HAP-1 (cell line): ENCODE measurements around the gene MAPK4.
A peak's percentile ranks its signal among the peaks of the same experiment; 100 is the strongest.

Experiments
- DNase-seq, 2 experiments: peaks; one replicate each; pipeline ENCODE4 v3.0.0-alpha.2; 2016 to 2020; ENCODE audit warnings: low spot score in 2 of 2
- H3K27me3 ChIP-seq: fragments of 250-450 bp; sonication (Bioruptor Pico); 2 replicates; pipeline ENCODE4 v1.5.1; 2020; ENCODE audit warnings: low read depth, mild to moderate bottlenecking, moderate library complexity
- H3K36me3 ChIP-seq: fragments of 250-450 bp; sonication (Bioruptor Pico); replicated peaks from 2 replicates; pipeline ENCODE4 v1.5.1; 2020; ENCODE audit warnings: mild to moderate bottlenecking
- H3K4me1 ChIP-seq: fragments of 250-450 bp; sonication (Bioruptor Pico); 2 replicates; pipeline ENCODE4 v1.5.1; 2020; ENCODE audit warnings: mild to moderate bottlenecking
- H3K4me3 ChIP-seq: fragments of 250-450 bp; sonication (Bioruptor Pico); 2 replicates; pipeline ENCODE4 v1.5.1; 2020; ENCODE audit warnings: mild to moderate bottlenecking, moderate library complexity
- H3K9me3 ChIP-seq: fragments of 250-450 bp; sonication (Bioruptor Pico); 2 replicates; pipeline ENCODE4 v1.5.1; 2020; ENCODE audit warnings: mild to moderate bottlenecking, moderate library complexity
- in situ Hi-C: fragments of 300-500 bp; cut with MboI; formaldehyde crosslinking; loops from 3 replicates; pipeline ENCODE4 v1.14.3; 2020; ENCODE audit warnings: low sequenced_read_pairs, inconsistent platforms, mixed read lengths

The MAPK4 gene

DNA sequence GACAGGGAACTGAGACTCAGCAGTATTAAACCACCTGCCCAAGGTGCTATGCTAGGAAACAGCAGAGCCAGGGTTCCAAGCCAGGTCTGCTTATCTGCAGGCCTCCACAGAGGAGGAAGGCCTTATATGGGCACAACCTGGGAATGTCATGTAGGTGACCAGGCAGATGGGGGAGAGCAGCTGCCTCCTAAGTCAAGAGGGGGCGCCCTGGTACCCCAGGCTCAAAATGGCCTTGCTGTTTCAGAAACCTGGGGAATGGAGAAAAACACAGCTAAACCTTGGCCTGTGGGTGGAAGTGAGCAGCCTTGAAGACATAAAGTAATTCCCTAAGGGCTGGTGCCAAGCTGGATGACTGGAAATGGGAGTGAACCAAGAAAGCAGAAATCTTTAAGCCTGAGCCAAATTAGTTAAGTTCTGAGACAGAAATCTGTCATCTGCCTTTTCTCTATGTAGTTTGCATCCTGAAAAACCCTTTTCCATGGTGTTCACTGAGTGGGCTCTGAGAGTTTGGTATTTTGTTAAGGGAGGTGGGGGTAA, 79.1 kb downstream of the MAPK4 start:
- Histone ChIP-seq H3K27me3 (no peaks in the 10 kb centered on the region), H3K4me3 (no peak overlapping the region), H3K36me3 (no peaks in the 10 kb centered on the region), H3K9me3 (no peaks in the 10 kb centered on the region), H3K4me1 (no peaks in the 10 kb centered on the region)
- no peak for DNase-seq
- in situ Hi-C loops, result no loop called here

DNA sequence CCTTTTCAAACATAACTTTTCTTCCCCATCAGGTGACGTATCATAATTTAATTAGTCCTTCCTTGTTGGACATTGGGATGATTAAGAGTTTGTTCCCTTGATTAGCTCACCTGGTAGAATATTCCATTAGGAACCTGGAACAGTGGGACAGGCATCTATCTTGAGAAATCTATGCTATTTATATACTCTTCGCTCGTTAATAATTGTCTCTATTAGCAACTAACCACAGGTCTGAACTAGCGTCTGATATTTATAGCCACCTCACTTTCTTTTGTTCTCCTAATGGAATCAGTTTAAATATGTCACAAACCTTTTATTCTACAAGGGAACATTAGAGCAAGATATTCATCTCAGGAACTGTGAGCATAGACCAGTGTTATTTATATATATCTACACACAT, 79.8 kb downstream of the MAPK4 start:
- no peaks in the 10 kb centered on the region for H3K9me3 ChIP-seq
- no peak overlapping the region for H3K4me3 ChIP-seq
- in situ Hi-C loops, result no loop called here
- H3K27me3 ChIP-seq, result no peaks in the 10 kb centered on the region
- no peaks in the 10 kb centered on the region for H3K36me3 ChIP-seq
- no peak for DNase-seq
- no peaks in the 10 kb centered on the region for H3K4me1 ChIP-seq

DNA sequence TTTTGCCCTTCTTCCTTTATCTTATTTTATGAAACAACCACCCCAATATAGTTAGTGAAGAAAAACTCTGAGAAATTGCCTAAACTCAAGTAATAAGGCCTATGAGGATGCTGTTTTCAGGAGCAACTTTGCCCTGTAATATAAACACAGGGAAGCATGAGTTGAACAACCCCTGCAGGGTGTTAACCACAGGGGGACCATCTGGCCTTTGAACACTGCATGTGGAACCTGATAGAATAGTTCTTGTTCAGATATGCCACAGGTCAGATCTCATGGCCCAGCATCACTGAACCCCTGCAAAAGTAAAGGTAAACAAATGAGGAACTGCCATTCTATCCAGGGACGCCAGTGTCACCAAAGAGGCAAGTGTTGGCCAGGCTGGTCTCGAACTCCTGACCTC, 82.6 kb downstream of the MAPK4 start:
- DNase-seq, result no peak
- in situ Hi-C loops, result no loop called here
- Histone ChIP-seq H3K4me3 (no peak overlapping the region), H3K36me3 (no peaks in the 10 kb centered on the region), H3K4me1 (no peaks in the 10 kb centered on the region), H3K9me3 (no peaks in the 10 kb centered on the region), H3K27me3 (no peaks in the 10 kb centered on the region)

DNA sequence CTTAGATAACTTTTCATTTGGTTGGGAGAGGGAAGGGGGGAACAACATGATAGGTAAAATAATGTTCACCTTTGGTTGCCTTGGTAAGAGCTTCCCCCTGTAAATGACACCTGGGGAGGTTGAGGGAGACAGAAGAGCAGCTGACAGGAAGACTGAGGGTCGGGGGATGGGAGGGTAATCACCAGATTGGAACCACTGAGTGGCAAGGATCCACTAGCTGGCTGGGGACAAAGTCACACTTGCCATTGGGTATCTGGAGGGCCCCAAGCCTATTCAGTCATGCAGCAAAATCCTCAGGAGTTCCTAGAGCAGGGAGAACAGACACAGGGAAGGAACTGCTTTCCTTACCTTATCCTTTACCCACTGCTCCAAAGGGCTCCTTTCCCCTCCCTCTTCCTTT, 84.3 kb downstream of the MAPK4 start:
- no peak for DNase-seq
- in situ Hi-C loops, result no loop called here
- H3K36me3 ChIP-seq, result no peaks in the 10 kb centered on the region

DNA sequence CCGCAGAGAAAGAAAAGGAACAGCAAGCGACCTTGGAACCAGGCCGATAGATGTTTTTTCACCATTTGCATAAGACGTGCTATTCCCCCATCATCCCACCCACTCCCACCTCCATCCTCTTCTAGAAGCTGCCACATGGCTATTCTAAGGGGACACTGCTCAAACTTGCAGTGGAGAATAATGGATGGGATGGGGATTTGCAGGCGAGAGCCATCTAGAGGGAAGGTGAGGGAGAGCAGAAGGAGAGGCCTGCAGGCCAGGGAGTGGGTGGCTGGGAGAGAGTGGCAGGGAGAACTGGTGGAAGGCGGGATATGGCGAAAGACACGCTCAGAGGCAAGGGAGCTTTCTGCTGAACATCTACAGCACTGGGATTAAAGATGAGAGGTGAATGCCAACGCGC, 84.9 kb downstream of the MAPK4 start:
- Histone ChIP-seq H3K36me3 (no peaks in the 10 kb centered on the region), H3K4me1 (no peaks in the 10 kb centered on the region), H3K9me3 (no peaks in the 10 kb centered on the region), H3K27me3 (no peaks in the 10 kb centered on the region), H3K4me3 (no peak overlapping the region)
- in situ Hi-C loops, result no loop called here
- DNase-seq, result peak; percentile 60 to 61

More for the DNA sequence above, 84.3 kb downstream of the MAPK4 start:
- Histone ChIP-seq H3K27me3 (no peaks in the 10 kb centered on the region), H3K4me1 (no peaks in the 10 kb centered on the region), H3K4me3 (no peak overlapping the region), H3K9me3 (no peaks in the 10 kb centered on the region)

DNA sequence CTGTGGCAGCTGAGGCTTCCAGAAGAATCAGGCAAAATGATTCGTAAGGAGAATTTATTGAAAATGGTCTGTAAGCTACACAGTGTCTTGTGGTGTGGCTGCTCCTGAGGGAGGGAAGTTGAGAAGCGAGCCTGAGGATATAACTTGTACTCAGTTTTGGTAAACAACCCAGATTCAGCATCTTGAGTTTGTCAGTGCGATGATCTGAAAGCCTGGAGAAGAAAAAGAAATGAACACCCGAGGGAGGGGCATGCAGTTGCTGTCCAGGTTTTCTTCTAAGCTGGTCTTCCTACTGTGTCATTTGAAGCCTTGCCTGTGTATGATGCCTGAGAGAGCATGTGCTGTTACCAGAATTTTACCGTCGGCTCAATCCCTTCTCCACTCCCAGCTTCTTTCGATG, 87.3 kb downstream of the MAPK4 start:
- Histone ChIP-seq H3K9me3 (no peaks in the 10 kb centered on the region), H3K36me3 (no peaks in the 10 kb centered on the region), H3K4me3 (no peak overlapping the region), H3K27me3 (no peaks in the 10 kb centered on the region), H3K4me1 (no peaks in the 10 kb centered on the region)
- DNase-seq, result no peak
- in situ Hi-C loops, result no loop called here

DNA sequence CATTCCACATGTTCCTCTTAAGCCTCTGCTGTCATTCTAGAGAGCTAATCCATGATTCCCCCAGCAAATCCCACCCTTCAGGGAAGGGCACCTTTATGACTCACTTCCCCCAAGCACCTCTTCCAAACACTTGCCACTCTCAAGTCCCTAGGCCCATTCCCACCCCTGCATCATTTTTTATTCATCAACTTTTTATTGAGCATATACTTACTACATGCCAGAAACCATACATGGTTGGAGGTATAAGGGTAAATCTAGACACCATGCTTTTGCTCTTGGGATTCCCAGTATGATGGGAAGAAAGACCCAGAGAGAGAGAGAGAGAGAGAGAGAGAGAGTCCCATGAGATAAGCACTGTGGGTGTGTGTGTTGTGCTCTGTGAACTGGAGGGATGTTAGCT, 87.9 kb downstream of the MAPK4 start:
- no peak overlapping the region for H3K4me3 ChIP-seq
- in situ Hi-C loops, result no loop called here
- H3K9me3 ChIP-seq, result no peaks in the 10 kb centered on the region
- no peaks in the 10 kb centered on the region for H3K36me3 ChIP-seq
- no peaks in the 10 kb centered on the region for H3K27me3 ChIP-seq
- no peaks in the 10 kb centered on the region for H3K4me1 ChIP-seq
- no peak for DNase-seq

DNA sequence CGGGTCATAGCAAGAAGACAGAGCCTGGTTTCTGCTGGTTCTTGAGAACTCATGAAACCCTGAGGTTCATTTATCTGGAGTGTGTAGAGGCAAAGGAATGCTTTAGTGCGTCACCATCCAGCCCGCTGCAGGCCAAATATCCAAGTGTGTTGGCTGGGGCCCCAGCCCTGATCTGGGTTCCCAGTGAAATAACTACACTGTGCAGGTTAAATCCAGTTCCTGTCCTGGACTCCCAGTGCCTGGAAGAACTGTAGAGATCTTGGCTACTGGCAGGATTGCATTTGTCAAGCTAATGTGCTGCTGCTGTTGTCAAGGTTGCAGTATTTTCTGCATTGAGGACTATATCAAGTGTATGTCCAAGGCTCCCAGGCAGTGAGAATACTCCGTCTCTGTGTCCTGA, 89.9 kb downstream of the MAPK4 start:
- Histone ChIP-seq H3K36me3 (no peaks in the 10 kb centered on the region), H3K27me3 (no peaks in the 10 kb centered on the region), H3K4me3 (no peak overlapping the region), H3K9me3 (no peaks in the 10 kb centered on the region), H3K4me1 (no peaks in the 10 kb centered on the region)
- in situ Hi-C loops, result no loop called here
- no peak for DNase-seq

DNA sequence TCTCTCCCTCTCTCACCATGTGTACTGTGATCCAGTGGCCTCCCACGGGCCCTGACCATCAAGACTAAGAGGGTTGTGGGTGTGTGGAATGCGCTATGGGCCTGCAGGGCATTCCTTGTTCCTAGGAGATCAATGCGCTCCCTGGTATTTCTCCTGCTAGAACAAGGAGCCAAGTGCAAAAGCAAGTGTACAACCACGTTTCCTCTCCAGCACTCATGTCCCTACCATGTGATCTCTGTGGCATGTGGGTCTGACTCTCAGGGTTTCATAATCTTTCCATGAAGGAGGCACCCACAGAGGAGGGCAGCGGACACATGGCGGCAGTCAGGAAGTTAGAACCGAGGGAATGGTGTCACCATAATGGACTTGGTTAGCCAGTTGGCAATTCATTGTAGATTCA, 91.4 kb downstream of the MAPK4 start:
- in situ Hi-C loops, result no loop called here
- no peaks in the 10 kb centered on the region for H3K27me3 ChIP-seq

DNA sequence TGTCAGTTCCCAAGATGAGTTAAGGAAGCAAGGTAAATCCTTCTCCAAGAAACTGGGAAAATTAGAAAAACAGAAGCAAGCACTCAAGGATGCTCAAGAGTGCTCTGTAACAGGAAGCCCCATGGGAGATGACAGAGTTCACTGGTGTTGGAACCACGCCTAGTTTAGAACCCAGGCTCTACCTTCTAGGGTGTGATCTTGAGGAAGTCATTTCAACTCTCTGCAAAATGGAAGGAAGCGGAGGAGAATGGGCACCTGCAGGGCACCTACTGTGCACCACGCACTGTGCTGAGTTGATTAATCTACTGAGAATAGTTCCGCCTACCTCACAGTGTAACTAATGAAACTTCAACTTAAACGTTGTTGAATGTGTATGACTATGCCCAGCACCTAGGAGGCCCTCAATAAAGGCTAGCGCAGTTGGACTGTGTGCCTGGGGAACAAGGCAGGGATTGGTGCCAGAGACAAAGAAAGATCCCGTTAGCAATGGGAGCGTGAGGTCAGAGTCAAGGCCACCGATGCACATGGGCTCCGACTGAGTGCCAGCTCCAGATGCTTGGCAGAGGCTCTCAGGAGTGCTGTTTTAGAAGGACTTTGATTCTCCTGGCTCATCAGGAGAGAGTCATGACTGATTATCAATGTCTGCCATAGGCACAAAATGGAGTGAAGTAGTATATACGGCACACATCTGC, 93.7 kb downstream of the MAPK4 start:
- H3K9me3 ChIP-seq, result no peaks in the 10 kb centered on the region
- no peaks in the 10 kb centered on the region for H3K27me3 ChIP-seq
- in situ Hi-C loops, result no loop called here
- H3K36me3 ChIP-seq, result no peaks in the 10 kb centered on the region
- no peak for DNase-seq
- H3K4me1 ChIP-seq, result no peaks in the 10 kb centered on the region
- no peak overlapping the region for H3K4me3 ChIP-seq

More for the DNA sequence above, 91.4 kb downstream of the MAPK4 start:
- H3K36me3 ChIP-seq, result no peaks in the 10 kb centered on the region
- no peaks in the 10 kb centered on the region for H3K9me3 ChIP-seq
- DNase-seq, result no peak
- no peaks in the 10 kb centered on the region for H3K4me1 ChIP-seq
- H3K4me3 ChIP-seq, result no peak overlapping the region

DNA sequence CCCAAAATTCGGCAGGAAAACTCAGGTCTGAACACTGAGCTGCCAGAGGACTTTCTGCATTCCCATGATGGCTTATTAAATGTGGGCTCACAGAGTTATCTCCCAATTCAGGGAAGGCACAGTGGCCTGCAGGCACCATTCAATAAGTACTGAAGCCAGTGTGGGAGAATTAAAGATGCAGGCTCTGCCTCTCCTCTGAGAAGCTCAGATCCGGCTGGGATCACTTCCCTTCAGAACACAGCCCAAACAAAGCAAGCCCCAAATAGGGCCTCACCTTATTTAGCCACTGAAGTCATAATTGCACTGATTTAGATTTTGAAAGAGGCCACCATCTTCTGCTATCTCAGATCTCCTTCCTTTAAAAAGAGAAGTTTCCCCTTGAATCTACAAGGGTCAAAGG, 94.3 kb downstream of the MAPK4 start:
- DNase-seq, result no peak
- Histone ChIP-seq H3K4me1 (no peaks in the 10 kb centered on the region), H3K36me3 (no peaks in the 10 kb centered on the region), H3K4me3 (no peak overlapping the region), H3K9me3 (no peaks in the 10 kb centered on the region), H3K27me3 (no peaks in the 10 kb centered on the region)
- in situ Hi-C loops, result no loop called here

DNA sequence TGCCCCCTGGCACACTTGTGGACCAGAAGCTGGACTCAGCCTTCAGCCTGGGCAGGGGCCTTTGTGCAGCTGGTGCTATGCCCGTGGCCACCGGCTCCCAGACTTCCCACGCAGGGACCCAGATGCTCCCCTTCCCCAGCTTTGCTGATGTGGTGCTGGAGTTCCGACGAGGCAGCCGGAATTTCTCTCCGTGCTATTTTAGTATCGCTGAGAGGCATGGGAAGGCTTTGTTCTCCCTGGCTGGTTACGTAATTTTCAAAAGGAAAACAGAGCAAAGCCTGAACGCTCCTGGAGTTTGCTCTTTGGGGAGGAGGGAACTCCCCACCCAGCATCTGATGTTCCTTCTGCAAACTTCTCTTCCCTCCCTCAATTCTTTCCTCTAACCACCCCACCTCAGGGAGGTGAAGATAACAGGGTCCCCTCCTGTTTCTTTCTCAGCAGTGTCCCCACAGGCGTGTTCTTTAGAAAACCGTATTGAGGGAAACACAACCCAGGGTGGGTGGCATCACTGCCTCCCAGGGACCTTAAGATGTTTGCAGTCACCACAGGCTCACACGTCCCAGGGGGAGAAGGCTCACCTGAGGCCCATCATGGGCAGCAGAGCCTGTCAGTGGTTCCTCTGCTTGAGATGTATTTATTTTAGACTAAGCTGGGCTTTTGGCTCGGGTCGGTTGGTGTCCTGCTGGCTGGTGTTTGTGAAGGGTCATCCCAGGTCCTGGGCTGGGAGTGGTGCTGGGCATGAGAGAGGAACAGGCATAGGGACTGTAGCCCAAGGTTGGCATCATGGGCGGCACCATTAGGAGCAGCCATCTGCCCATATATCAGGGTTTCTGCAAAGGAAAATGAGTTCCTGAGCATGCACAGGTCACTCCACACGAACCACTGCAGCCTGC, 95.0 kb downstream of the MAPK4 start:
- DNase-seq, result no peak
- Histone ChIP-seq H3K36me3 (no peaks in the 10 kb centered on the region), H3K4me3 (no peak overlapping the region), H3K4me1 (no peaks in the 10 kb centered on the region), H3K9me3 (no peaks in the 10 kb centered on the region), H3K27me3 (no peaks in the 10 kb centered on the region)
- in situ Hi-C loops, result no loop called here

DNA sequence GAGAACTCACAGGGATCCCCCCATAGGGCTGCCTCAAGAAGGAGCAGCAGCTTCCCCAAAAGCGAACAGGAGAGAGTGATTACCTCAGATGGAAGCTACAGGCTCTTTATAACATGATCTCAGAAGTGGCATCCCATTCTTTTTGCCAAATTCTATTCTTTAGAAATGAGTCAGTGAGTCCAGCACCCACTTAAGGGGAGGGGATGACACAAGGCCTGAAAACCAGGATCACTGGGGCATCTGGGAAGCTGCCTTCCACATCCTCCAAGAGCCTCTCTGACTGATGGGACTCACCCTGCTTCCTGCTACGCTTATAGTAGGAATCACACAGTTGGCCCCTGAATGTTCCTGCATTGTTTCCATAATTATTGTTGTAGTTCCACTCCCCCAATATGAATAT, 96.5 kb downstream of the MAPK4 start:
- Histone ChIP-seq H3K27me3 (no peaks in the 10 kb centered on the region), H3K9me3 (no peaks in the 10 kb centered on the region), H3K4me3 (no peak overlapping the region), H3K36me3 (no peaks in the 10 kb centered on the region), H3K4me1 (no peaks in the 10 kb centered on the region)
- no peak for DNase-seq
- in situ Hi-C loops, result no loop called here

DNA sequence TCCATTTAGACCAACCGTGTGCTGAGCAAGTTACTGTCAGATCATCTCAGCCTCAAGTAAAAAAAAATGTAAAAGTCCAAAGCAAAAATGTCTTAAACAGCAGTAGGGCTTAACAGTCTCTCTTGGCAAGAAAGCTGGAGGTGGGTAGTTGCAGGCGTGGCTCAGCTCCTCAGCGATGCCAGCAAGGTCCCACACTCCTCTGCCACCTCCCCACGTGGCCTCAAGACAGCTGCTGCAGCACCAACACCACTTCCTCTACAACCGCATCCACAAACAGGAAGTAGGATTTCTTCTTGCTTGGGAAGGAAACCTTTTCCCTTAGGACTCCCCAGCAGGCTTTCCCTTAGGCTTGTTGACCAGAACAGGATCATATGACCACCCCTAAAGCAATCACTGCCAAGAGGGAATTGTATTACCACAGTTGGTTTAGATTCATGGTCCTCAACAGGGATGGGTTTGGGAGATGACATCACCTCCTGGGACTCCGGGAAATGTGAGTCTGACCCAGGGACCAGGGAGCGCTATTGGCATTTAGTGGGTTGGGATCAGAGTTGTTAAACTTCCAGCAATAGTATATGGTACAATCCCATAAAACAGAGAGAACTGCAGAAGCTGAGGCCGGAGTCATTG, 97.1 kb downstream of the MAPK4 start:
- in situ Hi-C loops, result no loop called here
- H3K36me3 ChIP-seq, result no peaks in the 10 kb centered on the region
- H3K4me3 ChIP-seq, result no peak overlapping the region
- H3K27me3 ChIP-seq, result no peaks in the 10 kb centered on the region
- peaks cover 6% of the 10 kb centered on the region; the same call in 1 of the 2 replicates for H3K9me3 ChIP-seq
- no peak for DNase-seq
- no peaks in the 10 kb centered on the region for H3K4me1 ChIP-seq
